ENCODE data around the gene USH1C. TPM values are rescaled to one million over a fixed set of nuclear protein-coding genes. Genes with fewer than 3 reads are reported as not detected.

Gene USH1C
- total RNA-seq, 1 experiment from 2014 or later, result 1.0 TPM

DNA sequence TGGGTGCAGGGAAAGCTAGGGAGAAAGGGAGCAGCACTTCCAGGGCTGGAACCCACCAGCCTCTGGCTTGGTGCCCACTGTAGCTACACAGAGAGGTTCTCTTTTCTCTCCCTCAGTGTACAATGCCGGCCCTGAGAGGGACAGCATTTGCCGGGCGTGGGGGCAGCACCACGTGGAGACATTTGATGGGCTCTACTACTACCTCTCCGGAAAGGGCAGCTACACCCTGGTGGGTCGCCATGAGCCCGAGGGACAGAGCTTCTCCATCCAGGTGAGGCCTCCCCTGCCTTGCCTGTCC, 9.0 kb upstream of the USH1C start:
- Histone ChIP-seq H3K23ac (ENCODE audit: insufficient read length, low read depth, low read length) (no peak overlapping the region), H3K79me2 (ENCODE audit: insufficient read depth, low read length) (no peaks in the 10 kb centered on the region), H3K23me2 (ENCODE audit: insufficient read length, low read depth, low read length, poor library complexity, severe bottlenecking) (no peaks in the 10 kb centered on the region), H2BK5ac (ENCODE audit: insufficient read length, low read length) (no peak overlapping the region), H3K56ac (ENCODE audit: insufficient read length, low read depth, low read length) (no peak overlapping the region), H3K27me3 (ENCODE audit: insufficient read depth, low read length) (no peaks in the 10 kb centered on the region), H2BK120ac (ENCODE audit: low read depth, low read length, poor library complexity, severe bottlenecking) (no peak overlapping the region), H3K79me1 (ENCODE audit: insufficient read depth, low read depth, low read length, poor library complexity, severe bottlenecking) (no peaks in the 10 kb centered on the region), H3K4ac (ENCODE audit: low read depth, low read length) (no peak overlapping the region), H3K18ac (ENCODE audit: insufficient read length, low read depth, low read length) (no peak overlapping the region), H2BK12ac (ENCODE audit: insufficient read length, low read depth, low read length) (no peak overlapping the region), H3K4me2 (ENCODE audit: insufficient read depth, insufficient read length, low read length) (no peak overlapping the region), H4K20me1 (ENCODE audit: control insufficient read depth, insufficient read depth, insufficient read length) (no peaks in the 10 kb centered on the region), H3K4me1 (ENCODE audit: insufficient read depth, low read length) (no peaks in the 10 kb centered on the region), H2AK5ac (ENCODE audit: insufficient read length, low read length) (no peak overlapping the region), H3K9ac (ENCODE audit: extremely low read depth, insufficient read length, low read length) (no peak overlapping the region), H4K91ac (ENCODE audit: insufficient read length, low read depth, low read length) (no peak overlapping the region), H3K9me3 (ENCODE audit: control insufficient read depth, low read depth, low read length) (no peaks in the 10 kb centered on the region), H3K14ac (ENCODE audit: insufficient read depth, low read length) (no peak overlapping the region), H3K27ac (ENCODE audit: insufficient read length, low read depth, low read length) (no peak overlapping the region), H2BK15ac (ENCODE audit: low read depth, low read length) (no peak overlapping the region), H2BK20ac (ENCODE audit: low read depth, low read length, poor library complexity, severe bottlenecking) (no peak overlapping the region), H4K8ac (replicated peaks; ENCODE audit: insufficient read length, low read depth, low read length) (no peak overlapping the region), H4K5ac (ENCODE audit: insufficient read length, low read depth, low read length) (no peak overlapping the region), H3T11ph (ENCODE audit: low read length) (no peak overlapping the region), H2AFZ (ENCODE audit: low read length) (no peak overlapping the region)
- peaks cover 0 to 3% (median 0%) of the 10 kb centered on the region in 3 experiments; a peak in 1 of 7 replicates for H3K36me3 Mint-ChIP-seq (ENCODE audit: insufficient read depth in 1 of 3, low read depth in 3 of 3)
- H3K27ac Mint-ChIP-seq, result no peak overlapping the region
- H3K4me1 Mint-ChIP-seq, result peaks cover 3 to 17% of the 10 kb centered on the region in 2 experiments
- TF ChIP-seq, protein P1, sequence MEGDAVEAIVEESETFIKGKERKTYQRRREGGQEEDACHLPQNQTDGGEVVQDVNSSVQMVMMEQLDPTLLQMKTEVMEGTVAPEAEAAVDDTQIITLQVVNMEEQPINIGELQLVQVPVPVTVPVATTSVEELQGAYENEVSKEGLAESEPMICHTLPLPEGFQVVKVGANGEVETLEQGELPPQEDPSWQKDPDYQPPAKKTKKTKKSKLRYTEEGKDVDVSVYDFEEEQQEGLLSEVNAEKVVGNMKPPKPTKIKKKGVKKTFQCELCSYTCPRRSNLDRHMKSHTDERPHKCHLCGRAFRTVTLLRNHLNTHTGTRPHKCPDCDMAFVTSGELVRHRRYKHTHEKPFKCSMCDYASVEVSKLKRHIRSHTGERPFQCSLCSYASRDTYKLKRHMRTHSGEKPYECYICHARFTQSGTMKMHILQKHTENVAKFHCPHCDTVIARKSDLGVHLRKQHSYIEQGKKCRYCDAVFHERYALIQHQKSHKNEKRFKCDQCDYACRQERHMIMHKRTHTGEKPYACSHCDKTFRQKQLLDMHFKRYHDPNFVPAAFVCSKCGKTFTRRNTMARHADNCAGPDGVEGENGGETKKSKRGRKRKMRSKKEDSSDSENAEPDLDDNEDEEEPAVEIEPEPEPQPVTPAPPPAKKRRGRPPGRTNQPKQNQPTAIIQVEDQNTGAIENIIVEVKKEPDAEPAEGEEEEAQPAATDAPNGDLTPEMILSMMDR (conservative IDR thresholded peaks at IDR 0.05), result no peak
- DNase-seq, result no peak
- H3K9me3 Mint-ChIP-seq, result no peaks in the 10 kb centered on the region
- WGBS (ENCODE audit: extremely low coverage, insufficient read length, low lambda C conversion rate), result no CpG with 5 or more reads among the region's 7 CpGs
- H3K4me3 Mint-ChIP-seq, result no peak overlapping the region
- peaks cover 11% of the 10 kb centered on the region for H3K27me3 Mint-ChIP-seq (ENCODE audit: low read depth)
